Measurements from ENCODE around the gene RARB. TPM values are rescaled to one million over a fixed set of nuclear protein-coding genes. Genes with fewer than 3 reads are reported as not detected.

RARB gene
- total and polyA plus RNA-seq, 10 donors: 1.5 to 13.0 (median 7.5) TPM

DNA sequence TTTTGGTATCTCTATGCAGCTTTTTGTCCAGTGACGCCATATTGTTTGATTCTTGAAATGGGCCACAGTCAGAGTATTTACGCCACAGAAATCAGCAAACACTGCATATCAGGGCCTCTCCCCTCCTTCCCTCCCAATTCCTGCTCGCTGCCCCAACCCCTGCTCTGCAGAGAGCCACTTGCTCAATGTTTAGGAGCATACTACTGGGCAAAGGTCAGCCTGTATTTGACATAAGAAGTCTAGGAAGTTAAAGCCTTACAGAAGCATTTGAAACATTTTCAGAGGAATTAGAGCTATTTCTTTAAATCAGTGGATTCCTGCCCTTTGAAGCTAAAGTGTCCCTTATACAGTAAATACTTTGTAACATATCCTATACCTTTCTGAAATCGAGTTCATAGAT is 17.4 kb upstream of the RARB start:
- TF ChIP-seq, protein P1, sequence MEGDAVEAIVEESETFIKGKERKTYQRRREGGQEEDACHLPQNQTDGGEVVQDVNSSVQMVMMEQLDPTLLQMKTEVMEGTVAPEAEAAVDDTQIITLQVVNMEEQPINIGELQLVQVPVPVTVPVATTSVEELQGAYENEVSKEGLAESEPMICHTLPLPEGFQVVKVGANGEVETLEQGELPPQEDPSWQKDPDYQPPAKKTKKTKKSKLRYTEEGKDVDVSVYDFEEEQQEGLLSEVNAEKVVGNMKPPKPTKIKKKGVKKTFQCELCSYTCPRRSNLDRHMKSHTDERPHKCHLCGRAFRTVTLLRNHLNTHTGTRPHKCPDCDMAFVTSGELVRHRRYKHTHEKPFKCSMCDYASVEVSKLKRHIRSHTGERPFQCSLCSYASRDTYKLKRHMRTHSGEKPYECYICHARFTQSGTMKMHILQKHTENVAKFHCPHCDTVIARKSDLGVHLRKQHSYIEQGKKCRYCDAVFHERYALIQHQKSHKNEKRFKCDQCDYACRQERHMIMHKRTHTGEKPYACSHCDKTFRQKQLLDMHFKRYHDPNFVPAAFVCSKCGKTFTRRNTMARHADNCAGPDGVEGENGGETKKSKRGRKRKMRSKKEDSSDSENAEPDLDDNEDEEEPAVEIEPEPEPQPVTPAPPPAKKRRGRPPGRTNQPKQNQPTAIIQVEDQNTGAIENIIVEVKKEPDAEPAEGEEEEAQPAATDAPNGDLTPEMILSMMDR (IDR thresholded peaks at IDR 0.05 in 8 of 11, conservative IDR thresholded peaks at IDR 0.05 in 3 of 11): no peak
- TF ChIP-seq POLR2AphosphoS5 (IDR thresholded peaks at IDR 0.05): no peak
- TF ChIP-seq POLR2A (IDR thresholded peaks at IDR 0.05): no peak

GRCh38 chr3:25412269-25412668 is 15.8 kb upstream of the RARB start:
- TF ChIP-seq, protein P1 (IDR thresholded peaks at IDR 0.05 in 8 of 11, conservative IDR thresholded peaks at IDR 0.05 in 3 of 11): no peak
- TF ChIP-seq POLR2AphosphoS5 (IDR thresholded peaks at IDR 0.05) (no peak), POLR2A (IDR thresholded peaks at IDR 0.05) (no peak)
- no peak overlapping the region for H3K27ac ChIP-seq
- H3K4me3 ChIP-seq: no peak overlapping the region
- peaks cover 0 to 3% (median 0%) of the 10 kb centered on the region in 8 donors for H3K9me3 ChIP-seq
- peaks cover 0 to 6% (median 0%) of the 10 kb centered on the region in 6 donors for H3K4me1 ChIP-seq
- DNase-seq: no peak
- no peaks in the 10 kb centered on the region for H3K27me3 ChIP-seq (replicated peaks in 1 of 7)
- no peaks in the 10 kb centered on the region for H3K36me3 ChIP-seq
- intact Hi-C loops (cut with DNase I; ENCODE audit: low total_unique reads): no loop called here

More for the DNA sequence above, 17.4 kb upstream of the RARB start:
- DNase-seq: no peak
- peaks cover 0 to 6% (median 0%) of the 10 kb centered on the region in 6 donors for H3K4me1 ChIP-seq
- H3K36me3 ChIP-seq: no peaks in the 10 kb centered on the region
- no peak overlapping the region for H3K4me3 ChIP-seq
- intact Hi-C loops (cut with DNase I; ENCODE audit: low total_unique reads): no loop called here
- WGBS, 5 donors: 77 to 85% (median 81%) methylated on average over 4 of the region's 4 CpGs
- H3K9me3 ChIP-seq: no peaks in the 10 kb centered on the region
- no peak overlapping the region for H3K27ac ChIP-seq
- no peaks in the 10 kb centered on the region for H3K27me3 ChIP-seq (replicated peaks in 1 of 7)

DNA sequence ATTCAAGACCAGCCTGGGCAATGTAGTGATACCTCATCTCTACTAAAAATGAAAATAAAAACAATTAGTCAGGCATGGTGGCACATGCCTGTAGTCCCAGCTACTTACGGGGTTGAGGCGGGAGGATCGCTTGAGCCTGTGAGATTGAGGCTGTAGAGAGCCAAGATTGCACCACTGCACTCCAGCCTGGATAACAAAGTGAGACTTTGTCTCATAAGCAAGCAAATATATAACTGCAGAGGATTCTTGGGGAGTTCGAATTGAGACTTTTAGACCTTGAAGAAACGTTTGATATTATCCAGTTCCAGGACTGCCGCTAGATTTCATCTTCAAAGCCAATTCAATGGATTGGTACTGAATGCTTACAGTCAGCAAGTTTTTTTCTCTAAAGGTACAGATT is 11.9 kb upstream of the RARB start:
- DNase-seq: no peak
- Histone ChIP-seq H3K9me3 (peaks cover 0 to 4% (median 0%) of the 10 kb centered on the region in 8 donors), H3K27ac (no peak overlapping the region), H3K36me3 (no peaks in the 10 kb centered on the region), H3K27me3 (replicated peaks in 1 of 7) (no peaks in the 10 kb centered on the region), H3K4me3 (no peak overlapping the region), H3K4me1 (no peaks in the 10 kb centered on the region)
- TF ChIP-seq POLR2AphosphoS5 (IDR thresholded peaks at IDR 0.05) (no peak), POLR2A (IDR thresholded peaks at IDR 0.05) (no peak)
- TF ChIP-seq, protein P1 (IDR thresholded peaks at IDR 0.05 in 8 of 11, conservative IDR thresholded peaks at IDR 0.05 in 3 of 11): no peak
- intact Hi-C loops (cut with DNase I; ENCODE audit: low total_unique reads): no loop called here
- WGBS, 5 donors: 90 to 94% (median 91%) methylated on average over 6 of the region's 6 CpGs

- Histone ChIP-seq H3K9me3 (peaks cover 0 to 4% (median 0%) of the 10 kb centered on the region in 8 donors), H3K4me1 (no peaks in the 10 kb centered on the region), H3K36me3 (no peaks in the 10 kb centered on the region), H3K27ac (no peak overlapping the region), H3K4me3 (no peak overlapping the region), H3K27me3 (replicated peaks in 1 of 7) (no peaks in the 10 kb centered on the region)
- WGBS, 5 donors: 84 to 97% (median 93%) methylated on average over 1 of the region's 1 CpG
- intact Hi-C loops (cut with DNase I; ENCODE audit: low total_unique reads): no loop called here
- DNase-seq: no peak
- TF ChIP-seq POLR2AphosphoS5 (IDR thresholded peaks at IDR 0.05): no peak
- TF ChIP-seq, protein P1 (IDR thresholded peaks at IDR 0.05 in 8 of 11, conservative IDR thresholded peaks at IDR 0.05 in 3 of 11): no peak
- TF ChIP-seq POLR2A (IDR thresholded peaks at IDR 0.05): no peak
These were observed 9.5 kb upstream of the RARB start for GRCh38 chr3:25418596-25418995.
